ENCODE data around the gene MRPL9. TPM values are rescaled to one million over a fixed set of nuclear protein-coding genes. Genes with fewer than 3 reads are reported as not detected.

MRPL9 gene
- total RNA-seq, 1 experiment from 2014 or later: 80.9 TPM

DNA sequence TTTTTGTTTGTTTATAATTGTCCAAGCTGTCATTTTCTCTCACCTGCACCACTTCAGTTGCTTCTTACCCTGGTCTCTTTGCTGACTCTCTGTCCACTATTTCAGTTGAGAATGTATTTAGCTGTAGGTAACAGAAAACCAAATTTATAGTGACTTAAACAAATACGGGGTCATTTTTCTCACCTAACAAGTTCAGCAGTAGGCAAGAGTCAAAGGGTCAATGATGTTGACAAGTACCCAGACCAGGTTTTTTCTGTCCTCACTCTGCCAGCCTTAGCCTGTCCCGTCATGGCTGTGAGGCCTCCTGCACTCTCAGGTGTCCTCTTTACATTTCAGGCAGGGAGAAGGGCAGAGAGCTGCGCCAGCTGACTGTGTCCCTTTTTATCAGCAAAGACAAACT is 30.2 kb downstream of the MRPL9 start:
- H3K4me1 ChIP-seq (replicated peaks; ENCODE audit: insufficient read depth): 0 out of 2 replicates have a peak, but pooled peaks cover 5% of the 10 kb centered on the region
- intact Hi-C loops (cut with micrococcal nuclease; ENCODE audit: unreplicated experiment): no loop called here
- H2AFZ ChIP-seq: no peak overlapping the region
- peaks cover 4% of the 10 kb centered on the region; the same call in 1 of the 2 replicates for H3F3A ChIP-seq (ENCODE audit: insufficient read depth, low read depth)
- H3K9me2 ChIP-seq (ENCODE audit: insufficient read depth): no peaks in the 10 kb centered on the region
- no peak overlapping the region for H3K27ac ChIP-seq
- no peak for DNase-seq
- no peaks in the 10 kb centered on the region for H4K20me1 ChIP-seq (ENCODE audit: insufficient read depth)
- peaks cover 5% of the 10 kb centered on the region; the same call in 1 of the 2 replicates for H3K9me3 ChIP-seq (ENCODE audit: insufficient read depth, low read depth)
- H3K79me2 ChIP-seq (ENCODE audit: low read depth): no peaks in the 10 kb centered on the region
- no peaks in the 10 kb centered on the region for H3K27me3 ChIP-seq (ENCODE audit: insufficient read depth, low read depth)
- H3K4me2 ChIP-seq: no peak overlapping the region
- no peak for TF ChIP-seq EZH2 (IDR thresholded peaks at IDR 0.05; ENCODE audit: low read depth)
- TF ChIP-seq, protein P1, sequence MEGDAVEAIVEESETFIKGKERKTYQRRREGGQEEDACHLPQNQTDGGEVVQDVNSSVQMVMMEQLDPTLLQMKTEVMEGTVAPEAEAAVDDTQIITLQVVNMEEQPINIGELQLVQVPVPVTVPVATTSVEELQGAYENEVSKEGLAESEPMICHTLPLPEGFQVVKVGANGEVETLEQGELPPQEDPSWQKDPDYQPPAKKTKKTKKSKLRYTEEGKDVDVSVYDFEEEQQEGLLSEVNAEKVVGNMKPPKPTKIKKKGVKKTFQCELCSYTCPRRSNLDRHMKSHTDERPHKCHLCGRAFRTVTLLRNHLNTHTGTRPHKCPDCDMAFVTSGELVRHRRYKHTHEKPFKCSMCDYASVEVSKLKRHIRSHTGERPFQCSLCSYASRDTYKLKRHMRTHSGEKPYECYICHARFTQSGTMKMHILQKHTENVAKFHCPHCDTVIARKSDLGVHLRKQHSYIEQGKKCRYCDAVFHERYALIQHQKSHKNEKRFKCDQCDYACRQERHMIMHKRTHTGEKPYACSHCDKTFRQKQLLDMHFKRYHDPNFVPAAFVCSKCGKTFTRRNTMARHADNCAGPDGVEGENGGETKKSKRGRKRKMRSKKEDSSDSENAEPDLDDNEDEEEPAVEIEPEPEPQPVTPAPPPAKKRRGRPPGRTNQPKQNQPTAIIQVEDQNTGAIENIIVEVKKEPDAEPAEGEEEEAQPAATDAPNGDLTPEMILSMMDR (conservative IDR thresholded peaks at IDR 0.05): no peak
- ChIA-PET CTCF (no interaction called here), POLR2A (ENCODE audit: unreplicated experiment) (interaction anchor here (0.6 kb wide), 1 partner anchor 313 kb away, joined by 6 read pairs; no protein-coding TSS in a partner anchor)
- no peak overlapping the region for H3K4me3 ChIP-seq
- no peaks in the 10 kb centered on the region for H3K36me3 ChIP-seq (ENCODE audit: low read depth)
- no TSS peak for BruUV-seq (replicated peaks)

DNA sequence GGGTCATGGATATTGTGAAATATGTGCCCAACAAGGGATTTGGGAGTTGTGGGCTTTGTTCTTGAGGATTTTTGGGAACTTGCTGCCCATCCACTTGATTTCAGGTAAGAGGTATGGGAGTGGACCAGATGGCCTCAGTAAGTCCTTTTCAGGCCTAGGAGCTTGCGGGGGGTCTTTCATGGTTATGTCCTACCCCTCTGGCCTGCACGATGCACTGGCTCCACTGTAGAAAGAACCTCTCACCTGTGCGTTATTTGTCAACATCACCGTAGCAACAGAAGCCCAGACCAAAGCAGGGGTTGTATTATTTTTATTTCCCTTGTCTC is 33.4 kb downstream of the MRPL9 start:
- H3K79me2 ChIP-seq (ENCODE audit: low read depth): no peaks in the 10 kb centered on the region
- H3F3A ChIP-seq (ENCODE audit: insufficient read depth, low read depth): peaks cover 4% of the 10 kb centered on the region; the same call in 1 of the 2 replicates
- CTCF ChIA-PET: no interaction called here

DNA sequence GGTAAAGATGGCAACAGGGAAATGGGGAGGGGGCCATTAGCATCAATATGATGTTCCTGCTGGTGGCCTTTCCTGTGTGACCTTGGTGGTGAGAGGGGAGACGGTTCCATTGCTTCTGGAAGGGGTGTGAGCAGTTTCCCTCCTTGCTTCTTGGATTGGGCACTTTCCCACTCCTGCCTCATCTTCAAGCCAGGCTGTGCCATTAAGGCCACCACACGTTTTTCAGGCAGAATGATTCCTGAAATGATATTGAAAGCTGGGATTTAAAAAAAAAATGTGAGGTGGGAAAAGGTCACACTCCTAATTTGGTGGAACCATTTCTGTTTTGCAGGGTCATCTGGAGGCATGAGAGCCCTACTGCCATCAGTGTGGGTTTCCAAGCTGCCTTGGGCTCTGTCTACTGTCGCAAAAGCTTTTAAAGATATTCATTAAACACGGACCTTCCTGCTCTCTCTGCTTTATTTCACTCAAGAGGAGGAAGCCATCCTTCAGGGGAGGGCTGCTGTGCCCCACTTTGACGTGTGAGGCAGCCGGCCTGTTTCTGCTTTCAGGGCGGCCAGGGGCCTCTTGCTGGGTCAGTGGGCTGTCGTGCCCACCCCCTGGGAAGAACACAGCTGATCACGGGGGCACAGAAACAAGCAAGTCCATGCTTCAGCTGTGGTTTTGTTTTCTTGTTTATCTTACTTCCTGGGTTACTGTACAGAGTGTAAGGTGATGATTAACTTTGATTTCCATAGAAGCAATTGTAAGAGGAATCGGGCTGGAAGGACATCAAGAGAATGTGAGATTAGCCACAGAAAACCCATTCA is 33.9 kb downstream of the MRPL9 start:
- POLR2A ChIA-PET (ENCODE audit: unreplicated experiment): no interaction called here

More for the DNA sequence above, 33.4 kb downstream of the MRPL9 start:
- TF ChIP-seq EZH2 (IDR thresholded peaks at IDR 0.05; ENCODE audit: low read depth): no peak
- TF ChIP-seq, protein P1 (conservative IDR thresholded peaks at IDR 0.05): no peak
- H3K9me2 ChIP-seq (ENCODE audit: insufficient read depth): no peaks in the 10 kb centered on the region
- H2AFZ ChIP-seq: no peak overlapping the region
- H3K27me3 ChIP-seq (ENCODE audit: insufficient read depth, low read depth): no peaks in the 10 kb centered on the region
- H3K4me2 ChIP-seq: no peak overlapping the region
- no TSS peak for BruUV-seq (replicated peaks)
- H4K20me1 ChIP-seq (ENCODE audit: insufficient read depth): no peaks in the 10 kb centered on the region
- H3K4me3 ChIP-seq: no peak overlapping the region
- no peaks in the 10 kb centered on the region for H3K36me3 ChIP-seq (ENCODE audit: low read depth)
- H3K4me1 ChIP-seq (replicated peaks; ENCODE audit: insufficient read depth): 0 out of 2 replicates have a peak, but pooled peaks cover 5% of the 10 kb centered on the region
- H3K9me3 ChIP-seq (ENCODE audit: insufficient read depth, low read depth): no peaks in the 10 kb centered on the region
- DNase-seq: no peak
- no peak overlapping the region for H3K27ac ChIP-seq
- intact Hi-C loops (cut with micrococcal nuclease; ENCODE audit: unreplicated experiment): no loop called here
- POLR2A ChIA-PET (ENCODE audit: unreplicated experiment): no interaction called here

More for the DNA sequence above, 33.9 kb downstream of the MRPL9 start:
- no peaks in the 10 kb centered on the region for H3K79me2 ChIP-seq (ENCODE audit: low read depth)
- TF ChIP-seq, protein P1 (conservative IDR thresholded peaks at IDR 0.05): no peak
- no peak for TF ChIP-seq EZH2 (IDR thresholded peaks at IDR 0.05; ENCODE audit: low read depth)
- peaks cover 7% of the 10 kb centered on the region; the same call in 1 of the 2 replicates for H3K4me1 ChIP-seq (replicated peaks; ENCODE audit: insufficient read depth)
- no peaks in the 10 kb centered on the region for H3K36me3 ChIP-seq (ENCODE audit: low read depth)
- no peaks in the 10 kb centered on the region for H4K20me1 ChIP-seq (ENCODE audit: insufficient read depth)
- H3K27ac ChIP-seq: no peak overlapping the region
- peaks cover under 1% of the 10 kb centered on the region; the same call in 1 of the 2 replicates for H3F3A ChIP-seq (ENCODE audit: insufficient read depth, low read depth)
- H3K9me3 ChIP-seq (ENCODE audit: insufficient read depth, low read depth): no peaks in the 10 kb centered on the region
- H3K4me2 ChIP-seq: no peak overlapping the region
- H3K4me3 ChIP-seq: no peak overlapping the region
- no peaks in the 10 kb centered on the region for H3K9me2 ChIP-seq (ENCODE audit: insufficient read depth)
- no peak for DNase-seq
- no peak overlapping the region for H2AFZ ChIP-seq
- BruUV-seq (replicated peaks): no TSS peak
- CTCF ChIA-PET: no interaction called here
- H3K27me3 ChIP-seq (ENCODE audit: insufficient read depth, low read depth): no peaks in the 10 kb centered on the region
- intact Hi-C loops (cut with micrococcal nuclease; ENCODE audit: unreplicated experiment): no loop called here

Data from PC-9 (cell line).